ENCODE data around the gene FBXL22.
A peak's percentile ranks its signal among the peaks of the same experiment; 100 is the strongest.

FBXL22 gene

GRCh38 chr15:63602595-63602994 is 5.4 kb downstream of the FBXL22 start:
- DNase-seq (ENCODE audit: low read depth) = no peak
- no peak overlapping the region for H3K4me3 ChIP-seq (ENCODE audit: low read depth, low read length)
- TF ChIP-seq CTCF (IDR thresholded peaks at IDR 0.05; ENCODE audit: insufficient read depth, low read depth, low read length, missing control alignments) = no peak

- no peak for DNase-seq (ENCODE audit: low read depth)
- H3K4me3 ChIP-seq (ENCODE audit: low read depth, low read length) = no peak overlapping the region
- no peak for TF ChIP-seq CTCF (IDR thresholded peaks at IDR 0.05; ENCODE audit: insufficient read depth, low read depth, low read length, missing control alignments)
Observed at GRCh38 chr15:63603516-63603915, 6.3 kb downstream of the FBXL22 start.

- no peak overlapping the region for H3K4me3 ChIP-seq (ENCODE audit: low read depth, low read length)
- TF ChIP-seq CTCF (IDR thresholded peaks at IDR 0.05; ENCODE audit: insufficient read depth, low read depth, low read length, missing control alignments) = no peak
- DNase-seq (ENCODE audit: low read depth) = no peak
Observed at GRCh38 chr15:63604281-63604680, 7.1 kb downstream of the FBXL22 start.

GRCh38 chr15:63605036-63605435 is 7.8 kb downstream of the FBXL22 start:
- H3K4me3 ChIP-seq (ENCODE audit: low read depth, low read length) = no peak overlapping the region
- no peak for DNase-seq (ENCODE audit: low read depth)
- TF ChIP-seq CTCF (IDR thresholded peaks at IDR 0.05; ENCODE audit: insufficient read depth, low read depth, low read length, missing control alignments) = no peak

GRCh38 chr15:63605816-63606215 is 8.6 kb downstream of the FBXL22 start:
- peak; percentile 65 for DNase-seq (ENCODE audit: low read depth)
- no peak overlapping the region for H3K4me3 ChIP-seq (ENCODE audit: low read depth, low read length)
- no peak for TF ChIP-seq CTCF (IDR thresholded peaks at IDR 0.05; ENCODE audit: insufficient read depth, low read depth, low read length, missing control alignments)

- no peak for DNase-seq (ENCODE audit: low read depth)
- no peak overlapping the region for H3K4me3 ChIP-seq (ENCODE audit: low read depth, low read length)
- TF ChIP-seq CTCF (IDR thresholded peaks at IDR 0.05; ENCODE audit: insufficient read depth, low read depth, low read length, missing control alignments) = no peak
Observed at GRCh38 chr15:63606308-63606707, 9.1 kb downstream of the FBXL22 start.

- no peak overlapping the region for H3K4me3 ChIP-seq (ENCODE audit: low read depth, low read length)
- TF ChIP-seq CTCF (IDR thresholded peaks at IDR 0.05; ENCODE audit: insufficient read depth, low read depth, low read length, missing control alignments) = no peak
- DNase-seq (ENCODE audit: low read depth) = no peak
Observed at GRCh38 chr15:63608989-63609388, 11.8 kb downstream of the FBXL22 start.

Measured in GM12865 (cell line).